ENCODE measurements around the gene LMF1.

Gene LMF1

DNA sequence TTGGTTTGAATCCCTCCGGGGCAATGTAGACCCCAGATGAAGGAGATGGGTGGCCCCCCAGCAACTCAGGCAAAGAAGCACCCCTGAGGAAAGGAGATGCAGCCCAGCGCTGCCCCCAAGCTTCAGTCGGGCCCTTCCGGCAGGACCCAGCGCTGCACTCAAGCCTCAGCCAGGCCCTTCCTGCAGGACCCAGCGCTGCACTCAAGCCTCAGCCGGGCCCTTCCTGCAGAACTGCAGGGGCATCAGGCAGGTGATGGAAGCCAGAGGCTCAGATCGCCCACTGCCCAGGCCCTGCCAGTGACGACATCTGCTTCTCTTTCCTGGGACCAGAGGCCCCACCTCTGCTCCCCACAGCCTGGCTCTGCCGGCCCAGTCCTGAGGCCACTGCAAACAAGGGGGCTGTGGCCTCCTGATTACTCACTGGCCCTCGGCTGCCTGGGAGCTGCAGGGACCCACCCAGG is 18.6 kb upstream of the LMF1 start:
- H3K9me3 ChIP-seq (ENCODE audit: severe bottlenecking): peaks cover under 1% of the 10 kb centered on the region
- H3K27me3 ChIP-seq (ENCODE audit: insufficient read depth, low read depth, severe bottlenecking): no peaks in the 10 kb centered on the region
- H3K36me3 ChIP-seq: no peaks in the 10 kb centered on the region
- no peak for DNase-seq
- H3K27ac ChIP-seq: no peak overlapping the region
- no peak overlapping the region for H3K4me3 ChIP-seq (ENCODE audit: low read depth, low read length)
- no peak for TF ChIP-seq CTCF (IDR thresholded peaks at IDR 0.05; ENCODE audit: low read depth, low read length)

DNA sequence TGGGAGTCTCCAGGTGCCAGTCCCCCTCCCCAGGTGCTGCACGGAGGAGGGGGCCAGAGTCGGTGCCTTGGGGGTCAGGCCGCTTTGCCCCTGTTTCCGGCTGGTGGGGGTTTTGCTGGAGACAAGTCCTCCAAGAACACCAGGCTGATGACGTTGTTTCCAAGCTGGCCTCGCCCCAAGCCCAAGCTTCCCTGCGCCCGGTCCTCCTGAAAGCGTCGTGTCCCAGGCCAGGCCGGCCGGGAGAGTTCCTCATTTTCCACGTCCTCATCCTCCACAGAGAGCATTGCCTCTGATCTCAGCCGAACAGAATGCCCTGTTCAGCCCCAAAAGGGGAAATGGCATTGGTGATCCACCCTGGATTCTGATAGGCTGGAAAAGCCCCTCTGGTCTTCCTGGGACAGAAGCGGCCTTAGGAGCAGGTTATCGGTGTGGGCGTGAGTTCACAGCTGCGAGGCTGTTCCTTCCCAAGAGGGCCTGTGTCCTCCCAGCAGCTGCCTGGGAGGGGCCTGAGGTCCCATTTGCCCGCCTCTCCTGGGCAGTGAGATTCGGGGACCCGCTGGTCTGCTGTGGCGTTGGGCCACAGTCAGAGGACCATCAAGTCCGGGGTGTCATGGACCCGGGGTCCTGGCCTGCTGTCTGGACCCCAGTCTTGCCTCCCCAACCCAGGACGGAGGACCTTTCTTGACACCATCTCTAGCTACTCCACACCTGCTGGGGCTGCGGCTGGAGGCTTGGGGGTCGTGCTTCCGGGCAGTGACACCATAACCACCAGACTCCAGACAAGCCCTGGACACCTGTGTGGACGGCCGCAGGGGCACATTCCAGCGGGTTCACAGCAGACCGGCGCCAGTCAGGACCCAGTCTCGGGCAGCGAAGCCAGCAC is 17.9 kb upstream of the LMF1 start:
- no peak overlapping the region for H3K27ac ChIP-seq
- H3K4me3 ChIP-seq (ENCODE audit: low read depth, low read length): no peak overlapping the region

DNA sequence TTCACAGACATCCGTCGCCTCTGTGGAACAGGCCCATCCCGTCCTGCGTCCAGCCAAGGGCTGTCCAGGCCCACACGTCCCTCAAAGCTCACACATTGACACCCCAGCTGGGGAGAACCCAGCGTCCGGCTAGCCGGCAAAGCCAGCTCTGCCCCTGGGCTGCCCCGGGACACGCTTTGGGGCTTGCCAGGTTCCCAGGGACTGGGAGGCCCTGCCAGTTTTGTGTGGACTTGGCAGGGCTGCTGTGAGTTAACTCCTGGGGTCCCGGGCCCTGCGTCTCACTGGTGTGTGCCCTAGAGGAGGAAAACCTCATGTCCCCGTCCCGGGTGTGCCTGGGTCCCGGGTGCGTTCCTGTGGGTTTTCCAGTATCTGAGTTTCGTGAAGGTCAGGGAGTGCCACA is 17.1 kb upstream of the LMF1 start:
- no peak for TF ChIP-seq CTCF (IDR thresholded peaks at IDR 0.05; ENCODE audit: low read depth, low read length)
- Histone ChIP-seq H3K36me3 (no peaks in the 10 kb centered on the region), H3K27me3 (ENCODE audit: insufficient read depth, low read depth, severe bottlenecking) (peaks cover 4% of the 10 kb centered on the region), H3K4me3 (ENCODE audit: low read depth, low read length) (no peak overlapping the region), H3K9me3 (ENCODE audit: severe bottlenecking) (no peaks in the 10 kb centered on the region), H3K27ac (no peak overlapping the region)
- DNase-seq: no peak

More for the DNA sequence above, 17.9 kb upstream of the LMF1 start:
- no peak for DNase-seq
- H3K27me3 ChIP-seq (ENCODE audit: insufficient read depth, low read depth, severe bottlenecking): no peaks in the 10 kb centered on the region
- no peaks in the 10 kb centered on the region for H3K36me3 ChIP-seq
- no peaks in the 10 kb centered on the region for H3K9me3 ChIP-seq (ENCODE audit: severe bottlenecking)
- no peak for TF ChIP-seq CTCF (IDR thresholded peaks at IDR 0.05; ENCODE audit: low read depth, low read length)

GRCh38 chr16:986925-987582 is 16.3 kb upstream of the LMF1 start:
- no peaks in the 10 kb centered on the region for H3K9me3 ChIP-seq (ENCODE audit: severe bottlenecking)
- no peak for DNase-seq
- no peak overlapping the region for H3K4me3 ChIP-seq (ENCODE audit: low read depth, low read length)
- TF ChIP-seq CTCF (IDR thresholded peaks at IDR 0.05; ENCODE audit: low read depth, low read length): no peak
- no peaks in the 10 kb centered on the region for H3K36me3 ChIP-seq
- H3K27me3 ChIP-seq (ENCODE audit: insufficient read depth, low read depth, severe bottlenecking): peaks cover 12% of the 10 kb centered on the region
- H3K27ac ChIP-seq: no peak overlapping the region

DNA sequence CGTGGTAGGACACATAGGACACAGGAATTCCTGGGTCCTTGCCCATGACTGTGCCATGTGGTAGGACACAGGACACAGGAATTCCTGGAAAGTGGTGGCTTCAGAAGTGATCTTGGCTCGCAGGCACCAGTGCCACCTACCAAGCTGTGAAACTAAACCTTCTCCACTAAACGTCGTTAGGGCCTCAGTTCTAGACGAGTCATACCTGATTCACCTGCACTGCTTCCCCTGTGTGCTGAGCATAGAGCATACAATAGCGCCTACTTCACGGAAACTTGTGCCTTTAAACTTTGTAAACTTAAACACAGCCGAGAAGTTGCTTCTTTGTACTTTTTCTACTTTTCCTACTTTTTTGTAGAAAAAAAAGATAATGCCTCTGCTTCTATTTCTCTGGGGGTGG is 15.6 kb upstream of the LMF1 start:
- Histone ChIP-seq H3K27ac (no peak overlapping the region), H3K9me3 (ENCODE audit: severe bottlenecking) (no peaks in the 10 kb centered on the region), H3K27me3 (ENCODE audit: insufficient read depth, low read depth, severe bottlenecking) (peaks cover 13% of the 10 kb centered on the region), H3K4me3 (ENCODE audit: low read depth, low read length) (no peak overlapping the region), H3K36me3 (no peaks in the 10 kb centered on the region)
- no peak for TF ChIP-seq CTCF (IDR thresholded peaks at IDR 0.05; ENCODE audit: low read depth, low read length)
- DNase-seq: no peak
